DOHH2 (cell line): Measurements from ENCODE around the gene GOLIM4.

ENCODE experiments used
- H3F3A ChIP-seq: fragments of 200-600 bp; sonication (generic), shearing (Covaris generic); 2 replicates; pipeline ENCODE4 v1.6.0; 2016; ENCODE audit warnings: antibody characterized with exemption, mild to moderate bottlenecking; ENCODE audit not compliant: control insufficient read depth, insufficient read depth
- H3K27ac ChIP-seq: fragments of 200-600 bp; sonication (generic); 2 replicates; pipeline ENCODE4 v1.5.1; 2014; ENCODE audit warnings: low read depth, mild to moderate bottlenecking, low read length, moderate library complexity
- H3K27me3 ChIP-seq: fragments of 200-600 bp; sonication (generic); 2 replicates; pipeline ENCODE4 v1.6.1; 2014; ENCODE audit warnings: mild to moderate bottlenecking, low read length, mixed read lengths; ENCODE audit not compliant: control insufficient read depth
- H3K36me3 ChIP-seq: fragments of 200-600 bp; sonication (generic); 2 replicates; pipeline ENCODE4 v1.6.1; 2014; ENCODE audit warnings: mild to moderate bottlenecking, low read length, moderate library complexity, mixed read lengths; ENCODE audit not compliant: control insufficient read depth
- H3K4me1 ChIP-seq: fragments of 200-600 bp; sonication (generic); 2 replicates; pipeline ENCODE4 v1.6.1; 2014; ENCODE audit warnings: mild to moderate bottlenecking, low read length, mixed read lengths; ENCODE audit not compliant: control insufficient read depth
- H3K4me2 ChIP-seq: fragments of 200-600 bp; sonication (generic); 2 replicates; pipeline ENCODE4 v1.6.0; 2014; ENCODE audit warnings: mild to moderate bottlenecking, low read length, moderate library complexity
- H3K4me3 ChIP-seq: fragments of 200-600 bp; sonication (generic); 2 replicates; pipeline ENCODE4 v1.5.1; 2014; ENCODE audit warnings: mild to moderate bottlenecking, low read length, mixed read lengths
- H3K79me2 ChIP-seq: fragments of 200-600 bp; sonication (generic); 2 replicates; pipeline ENCODE4 v1.6.1; 2014; ENCODE audit warnings: mild to moderate bottlenecking, low read length, mixed read lengths; ENCODE audit not compliant: control insufficient read depth
- H3K9me2 ChIP-seq: fragments of 200-600 bp; sonication (generic); replicated peaks from 2 replicates; pipeline ENCODE4 v1.6.1; 2014; ENCODE audit warnings: mild to moderate bottlenecking, low read length, mixed read lengths; ENCODE audit not compliant: control insufficient read depth
- H3K9me3 ChIP-seq: fragments of 200-600 bp; sonication (generic); 2 replicates; pipeline ENCODE4 v1.6.1; 2014; ENCODE audit warnings: antibody characterized with exemption, low read length, mixed read lengths; ENCODE audit not compliant: control insufficient read depth, insufficient read depth
- H4K20me1 ChIP-seq: fragments of 200-600 bp; sonication (generic); 2 replicates; pipeline ENCODE4 v1.6.0; 2014; ENCODE audit warnings: low read depth, mild to moderate bottlenecking, antibody characterized with exemption, low read length, moderate library complexity; ENCODE audit not compliant: control insufficient read depth, insufficient read depth
- CTCF ChIP-seq: fragments of 200-600 bp; sonication (generic); IDR thresholded peaks from one replicate; pipeline ENCODE4 v1.5.1; 2014; ENCODE audit warnings: antibody characterized with exemption, mild to moderate bottlenecking, low read depth, low read length; ENCODE audit not compliant: poor library complexity, severe bottlenecking
- EZH2phosphoT487 ChIP-seq: fragments of 200-600 bp; sonication (generic); IDR thresholded peaks from 2 replicates; pipeline ENCODE4 v1.6.1; 2017; ENCODE audit warnings: borderline replicate concordance, mild to moderate bottlenecking, antibody characterized with exemption, low read length, moderate library complexity, mixed read lengths

GOLIM4 gene

GRCh38 chr3:168117059-168117458 lies 21.3 kb upstream of the GOLIM4 start:
- Histone ChIP-seq H3K4me3 (no peak overlapping the region), H3K36me3 (no peaks in the 10 kb centered on the region), H3K79me2 (no peaks in the 10 kb centered on the region), H3K9me2 (no peaks in the 10 kb centered on the region), H3K9me3 (no peaks in the 10 kb centered on the region), H3K27me3 (no peaks in the 10 kb centered on the region), H3K27ac (no peak overlapping the region), H3F3A (no peaks in the 10 kb centered on the region), H3K4me2 (no peak overlapping the region), H3K4me1 (no peaks in the 10 kb centered on the region), H4K20me1 (no peaks in the 10 kb centered on the region)
- TF ChIP-seq EZH2phosphoT487 (no peak), CTCF (no peak)

- TF ChIP-seq EZH2phosphoT487 = no peak
- TF ChIP-seq CTCF = no peak
- Histone ChIP-seq H3K36me3 (no peaks in the 10 kb centered on the region), H3K4me2 (no peak overlapping the region), H3K4me1 (no peaks in the 10 kb centered on the region), H3F3A (no peaks in the 10 kb centered on the region), H4K20me1 (no peaks in the 10 kb centered on the region), H3K9me2 (no peaks in the 10 kb centered on the region), H3K9me3 (no peaks in the 10 kb centered on the region), H3K27ac (no peak overlapping the region), H3K79me2 (no peaks in the 10 kb centered on the region), H3K27me3 (no peaks in the 10 kb centered on the region), H3K4me3 (no peak overlapping the region)
These were observed 20.6 kb upstream of the GOLIM4 start for GRCh38 chr3:168116279-168116678.

- Histone ChIP-seq H4K20me1 (no peaks in the 10 kb centered on the region), H3K4me1 (no peaks in the 10 kb centered on the region), H3K4me3 (no peak overlapping the region), H3K79me2 (no peaks in the 10 kb centered on the region), H3F3A (no peaks in the 10 kb centered on the region), H3K27ac (no peak overlapping the region), H3K4me2 (no peak overlapping the region), H3K9me3 (no peaks in the 10 kb centered on the region), H3K9me2 (no peaks in the 10 kb centered on the region), H3K36me3 (no peaks in the 10 kb centered on the region), H3K27me3 (no peaks in the 10 kb centered on the region)
- TF ChIP-seq EZH2phosphoT487 (no peak), CTCF (no peak)
These were observed 18.1 kb upstream of the GOLIM4 start for GRCh38 chr3:168113848-168114247.

- Histone ChIP-seq H3K79me2 (no peaks in the 10 kb centered on the region), H4K20me1 (no peaks in the 10 kb centered on the region), H3K4me3 (no peak overlapping the region), H3K36me3 (no peaks in the 10 kb centered on the region), H3K4me2 (no peak overlapping the region), H3K4me1 (no peaks in the 10 kb centered on the region), H3F3A (no peaks in the 10 kb centered on the region), H3K27me3 (no peaks in the 10 kb centered on the region), H3K9me2 (no peaks in the 10 kb centered on the region), H3K9me3 (no peaks in the 10 kb centered on the region), H3K27ac (no peak overlapping the region)
- TF ChIP-seq EZH2phosphoT487 = no peak
- TF ChIP-seq CTCF = no peak
These were observed 17.2 kb upstream of the GOLIM4 start for GRCh38 chr3:168112894-168113293.
